ENCODE measurements around the gene VAMP1.
"Not testable (repeated sequence)": the region's sequence is repeated elsewhere in the genome, so short reads cannot be mapped to it uniquely, and the experiment has no call there.

Gene VAMP1

DNA sequence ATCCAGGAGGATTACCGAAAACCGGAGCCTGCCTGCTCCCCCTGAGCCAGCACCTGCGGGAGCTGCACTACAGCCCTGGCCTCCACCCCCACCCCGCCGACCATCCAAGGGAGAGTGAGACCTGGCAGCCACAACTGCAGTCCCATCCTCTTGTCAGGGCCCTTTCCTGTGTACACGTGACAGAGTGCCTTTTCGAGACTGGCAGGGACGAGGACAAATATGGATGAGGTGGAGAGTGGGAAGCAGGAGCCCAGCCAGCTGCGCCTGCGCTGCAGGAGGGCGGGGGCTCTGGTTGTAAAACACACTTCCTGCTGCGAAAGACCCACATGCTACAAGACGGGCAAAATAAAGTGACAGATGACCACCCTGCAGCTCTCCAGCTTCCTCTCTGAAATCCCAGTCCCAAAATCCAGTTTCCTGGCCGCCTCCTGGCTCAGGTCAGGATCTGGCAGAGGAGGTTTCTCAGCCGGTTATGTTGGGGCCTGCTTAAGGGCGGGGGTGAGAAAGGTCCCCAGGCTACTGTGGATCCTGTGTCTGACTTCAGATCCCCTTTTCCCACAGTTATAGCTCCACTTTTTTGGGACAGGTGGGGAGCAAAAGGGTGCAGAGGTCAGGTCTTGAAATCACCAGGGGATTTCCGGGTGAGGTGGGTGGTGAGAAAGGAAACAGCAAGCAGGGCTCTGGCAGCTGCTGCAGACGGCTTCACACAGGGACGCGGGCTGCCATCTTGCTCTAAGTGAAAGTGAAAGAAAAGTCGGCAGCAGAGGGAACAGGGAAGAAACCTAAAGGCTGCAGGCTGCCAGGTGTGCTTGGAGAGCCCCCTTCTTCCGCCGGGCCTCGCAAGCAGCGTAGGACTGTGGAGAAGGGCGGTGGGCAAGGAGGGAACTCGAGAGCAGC, 18.9 kb downstream of the VAMP1 start, which contains the start of gene TAPBPL:
TAPBPL (plus strand) TSS at position 695 of the 897 bp plus-strand sequence. CDS start 207 bp downstream, outside the sequence.
- peak; percentile 67 for DNase-seq (ENCODE audit: low read depth)

GRCh38 chr12:6450869-6451347, 19.6 kb downstream of the VAMP1 start:
- DNase-seq (ENCODE audit: low read depth), result no peak

DNA sequence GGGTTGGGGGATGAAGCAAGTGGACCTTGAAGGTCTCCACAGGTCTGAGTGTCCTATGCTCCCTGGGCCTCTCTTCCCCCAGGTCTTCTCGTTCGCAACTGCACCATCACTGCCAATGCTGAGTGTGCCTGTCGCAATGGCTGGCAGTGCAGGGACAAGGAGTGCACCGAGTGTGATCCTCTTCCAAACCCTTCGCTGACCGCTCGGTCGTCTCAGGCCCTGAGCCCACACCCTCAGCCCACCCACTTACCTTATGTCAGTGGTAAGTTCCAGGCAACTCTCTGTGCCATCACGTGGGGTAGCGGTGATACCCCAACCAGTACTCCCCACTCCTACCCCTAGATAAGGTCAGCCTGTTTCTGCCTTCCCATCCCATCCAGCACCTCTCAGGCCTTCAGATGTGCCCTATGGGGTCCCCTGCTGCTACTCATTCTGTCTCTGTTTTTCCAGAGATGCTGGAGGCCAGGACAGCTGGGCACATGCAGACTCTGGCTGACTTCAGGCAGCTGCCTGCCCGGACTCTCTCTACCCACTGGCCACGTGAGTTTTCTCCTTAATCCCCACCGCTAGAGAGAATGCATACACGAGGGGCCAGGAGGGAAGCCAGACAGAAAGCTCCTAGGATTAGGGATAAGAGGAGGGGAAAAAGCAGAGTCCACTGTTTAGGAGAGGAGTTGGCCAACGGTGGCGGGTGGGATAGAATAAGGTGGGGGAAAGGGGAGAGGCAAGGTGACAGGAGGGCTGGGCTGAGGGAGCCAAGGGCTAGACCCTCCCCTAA, 20.2 kb downstream of the VAMP1 start:
- no peak for DNase-seq (ENCODE audit: low read depth)

DNA sequence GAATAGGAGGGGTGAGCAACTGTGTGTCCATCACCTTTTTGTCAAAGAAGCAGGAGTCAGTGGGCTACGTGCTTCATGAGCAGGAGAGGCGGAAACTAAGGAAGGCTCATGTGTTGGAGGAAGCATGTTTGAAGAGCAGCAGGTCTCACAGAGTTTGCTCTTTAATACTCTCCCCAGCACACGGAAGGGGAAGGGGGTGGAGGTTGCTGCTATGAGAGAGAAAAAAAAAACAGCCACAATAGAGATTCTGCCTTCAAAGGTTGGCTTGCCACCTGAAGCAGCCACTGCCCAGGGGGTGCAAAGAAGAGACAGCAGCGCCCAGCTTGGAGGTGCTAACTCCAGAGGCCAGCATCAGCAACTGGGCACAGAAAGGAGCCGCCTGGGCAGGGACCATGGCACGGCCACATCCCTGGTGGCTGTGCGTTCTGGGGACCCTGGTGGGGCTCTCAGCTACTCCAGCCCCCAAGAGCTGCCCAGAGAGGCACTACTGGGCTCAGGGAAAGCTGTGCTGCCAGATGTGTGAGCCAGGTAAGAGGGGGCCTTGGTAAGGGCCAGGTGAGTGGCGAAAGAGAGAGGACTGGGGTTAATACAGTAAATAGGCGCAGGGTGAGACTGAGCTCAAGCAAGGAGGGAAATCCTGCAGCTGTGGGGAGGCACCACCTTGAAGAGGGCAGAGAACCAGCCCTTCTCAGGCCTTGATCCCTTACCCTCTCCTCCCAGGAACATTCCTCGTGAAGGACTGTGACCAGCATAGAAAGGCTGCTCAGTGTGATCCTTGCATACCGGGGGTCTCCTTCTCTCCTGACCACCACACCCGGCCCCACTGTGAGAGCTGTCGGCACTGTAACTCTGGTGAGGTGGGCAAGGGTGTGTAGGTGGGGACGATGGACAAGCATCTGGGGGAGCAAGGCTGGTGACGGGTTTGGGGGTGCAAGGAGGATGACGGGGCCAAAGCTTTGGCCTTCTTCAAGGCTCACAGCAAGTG, 25.5 kb downstream of the VAMP1 start, which contains the start of gene CD27:
CD27 (plus strand) TSS at position 252 of the 985 bp plus-strand sequence; CDS start at position 393, 141 bp downstream.
- no peak for DNase-seq (ENCODE audit: low read depth)

GRCh38 chr12:6444031-6444430, 26.4 kb downstream of the VAMP1 start:
- no peak for DNase-seq (ENCODE audit: low read depth)

DNA sequence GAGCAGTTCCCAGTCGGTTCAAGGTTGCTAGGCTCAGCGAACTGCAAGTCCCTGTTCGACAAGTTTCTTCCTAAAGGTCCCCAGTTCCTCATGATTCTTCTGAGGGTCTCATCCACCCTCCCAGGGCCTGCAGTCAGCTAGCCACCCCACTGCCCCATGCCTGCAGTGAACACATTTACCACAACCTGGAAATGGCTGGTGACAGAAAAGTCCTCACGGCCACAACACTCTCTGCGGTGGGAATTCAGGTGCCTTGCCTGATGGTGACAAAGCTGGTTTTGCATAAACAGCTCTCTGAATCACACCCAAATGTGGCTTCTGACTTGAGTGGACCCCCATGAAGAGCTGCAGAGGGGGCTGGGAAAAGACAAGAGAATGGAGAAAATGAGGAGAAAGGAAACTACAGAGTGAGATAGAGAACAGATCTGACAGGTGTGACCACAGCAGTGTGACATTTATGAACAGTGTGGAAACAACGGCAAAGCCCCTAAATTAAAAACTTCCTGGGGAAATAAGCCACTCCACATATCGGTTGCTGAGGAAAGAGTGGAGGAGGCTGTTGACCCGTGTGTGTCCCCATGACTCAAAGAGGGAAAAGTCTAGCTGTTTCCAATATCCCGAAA, 27.0 kb downstream of the VAMP1 start:
- no peak for DNase-seq (ENCODE audit: low read depth)

- DNase-seq (ENCODE audit: low read depth), result no peak
Observed at GRCh38 chr12:6442836-6443235, 27.6 kb downstream of the VAMP1 start.

DNA sequence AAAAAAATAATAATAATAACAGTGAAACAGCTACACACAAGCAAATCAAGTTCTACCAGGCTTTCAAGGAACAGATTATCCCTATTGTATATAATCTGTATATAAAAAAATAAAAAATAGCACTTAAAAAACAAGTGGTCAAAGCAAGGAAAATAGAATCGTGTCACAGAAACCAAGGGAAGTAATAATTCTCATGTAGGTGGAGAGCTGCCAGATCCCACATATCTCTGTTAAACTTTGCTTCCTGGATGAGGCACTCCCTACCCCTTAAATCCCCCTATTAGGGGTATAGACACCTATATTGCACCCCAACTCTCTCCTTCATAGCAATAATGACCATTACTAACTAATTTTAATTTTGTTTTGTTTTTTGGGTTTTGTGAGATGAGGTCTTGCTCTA, 30.1 kb downstream of the VAMP1 start:
- DNase-seq (ENCODE audit: low read depth), result no peak

GRCh38 chr12:6438345-6438744, 32.1 kb downstream of the VAMP1 start:
- DNase-seq (ENCODE audit: low read depth), result no peak

DNA sequence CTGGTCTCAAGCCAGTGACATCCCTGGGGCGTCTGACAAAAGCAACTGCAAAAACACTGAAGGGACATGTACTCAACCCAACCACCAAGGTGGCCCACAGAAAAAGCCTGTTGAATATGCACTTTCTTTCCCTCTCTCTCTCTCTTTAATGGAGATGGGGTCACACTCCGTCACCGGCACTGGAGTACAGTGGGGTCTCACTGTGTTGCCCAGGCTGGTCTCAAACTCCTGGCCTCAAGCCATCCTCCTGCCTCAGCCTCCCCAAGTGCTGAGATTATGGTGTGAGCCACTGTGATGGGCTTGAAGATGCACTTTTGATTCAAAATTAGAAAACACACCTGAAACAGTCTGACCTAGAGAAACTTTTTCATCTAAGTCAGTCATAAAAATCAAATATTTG, 32.9 kb downstream of the VAMP1 start:
- no peak for DNase-seq (ENCODE audit: low read depth)

GRCh38 chr12:6435961-6436715, 34.3 kb downstream of the VAMP1 start:
- no peak for DNase-seq (ENCODE audit: low read depth)

DNA sequence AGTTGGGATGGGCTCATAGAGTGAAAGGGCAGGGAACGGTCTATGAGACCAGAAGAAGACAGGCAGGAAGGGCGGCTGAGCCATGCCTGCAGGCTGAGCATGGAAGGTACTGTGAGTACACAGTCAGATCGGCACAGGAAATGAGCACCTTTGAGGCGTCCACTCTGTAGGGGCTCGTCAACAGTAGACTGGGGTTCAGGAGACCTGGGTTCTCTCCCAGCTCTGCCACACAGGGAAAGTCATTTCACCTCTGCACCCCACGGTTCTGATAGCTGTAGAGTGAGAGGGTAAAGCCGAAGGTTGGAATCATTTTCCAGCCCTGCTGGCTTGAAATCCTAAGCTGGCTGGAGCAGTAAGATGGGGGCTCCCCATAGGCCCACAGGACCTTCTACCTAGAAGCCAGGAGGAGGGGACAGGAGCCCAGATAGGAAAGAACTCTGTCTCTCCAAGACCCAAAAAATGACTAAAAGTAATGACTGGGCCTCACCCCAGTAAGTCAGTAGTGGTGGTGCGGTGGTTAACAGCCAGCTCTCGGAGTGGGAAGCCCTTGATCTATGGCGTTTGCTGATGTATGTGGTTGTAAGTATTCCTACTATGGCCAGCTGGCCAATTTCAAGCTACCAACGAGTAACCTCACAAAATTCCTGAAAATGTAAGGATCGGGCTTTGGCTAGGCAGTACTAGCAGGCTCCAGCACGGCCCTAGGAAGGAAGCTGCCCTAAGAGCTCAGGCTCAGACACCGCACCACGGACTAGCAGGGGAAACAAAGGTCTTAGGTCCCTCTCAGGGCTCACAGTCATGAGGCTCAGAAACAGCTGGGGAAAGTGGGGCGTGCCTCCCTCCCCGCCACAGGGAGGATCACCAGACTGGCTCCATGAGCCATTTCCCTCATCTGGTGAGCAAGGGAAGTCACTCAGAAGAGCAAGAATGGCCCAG, 36.0 kb downstream of the VAMP1 start:
- DNase-seq (ENCODE audit: low read depth), result no peak

DNA sequence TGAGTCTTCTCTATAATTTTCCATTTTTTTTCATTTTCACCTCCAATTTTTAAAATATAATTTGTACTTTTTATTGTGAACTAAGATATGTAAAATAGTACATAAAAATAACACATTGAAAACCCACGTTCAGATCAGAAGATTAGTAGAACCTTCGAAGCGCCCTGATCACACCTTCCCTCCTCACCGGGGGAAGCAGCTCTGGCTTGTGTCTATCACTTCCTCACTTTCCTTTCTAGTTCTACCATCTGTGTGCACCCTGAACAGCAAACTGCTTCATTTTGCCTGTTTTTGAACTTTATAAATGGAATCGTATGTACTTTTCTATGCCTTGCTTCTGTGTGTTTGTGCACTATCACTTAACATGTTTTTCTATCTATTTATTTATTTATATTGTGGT, 37.5 kb downstream of the VAMP1 start:
- DNase-seq (ENCODE audit: low read depth), result no peak

DNA sequence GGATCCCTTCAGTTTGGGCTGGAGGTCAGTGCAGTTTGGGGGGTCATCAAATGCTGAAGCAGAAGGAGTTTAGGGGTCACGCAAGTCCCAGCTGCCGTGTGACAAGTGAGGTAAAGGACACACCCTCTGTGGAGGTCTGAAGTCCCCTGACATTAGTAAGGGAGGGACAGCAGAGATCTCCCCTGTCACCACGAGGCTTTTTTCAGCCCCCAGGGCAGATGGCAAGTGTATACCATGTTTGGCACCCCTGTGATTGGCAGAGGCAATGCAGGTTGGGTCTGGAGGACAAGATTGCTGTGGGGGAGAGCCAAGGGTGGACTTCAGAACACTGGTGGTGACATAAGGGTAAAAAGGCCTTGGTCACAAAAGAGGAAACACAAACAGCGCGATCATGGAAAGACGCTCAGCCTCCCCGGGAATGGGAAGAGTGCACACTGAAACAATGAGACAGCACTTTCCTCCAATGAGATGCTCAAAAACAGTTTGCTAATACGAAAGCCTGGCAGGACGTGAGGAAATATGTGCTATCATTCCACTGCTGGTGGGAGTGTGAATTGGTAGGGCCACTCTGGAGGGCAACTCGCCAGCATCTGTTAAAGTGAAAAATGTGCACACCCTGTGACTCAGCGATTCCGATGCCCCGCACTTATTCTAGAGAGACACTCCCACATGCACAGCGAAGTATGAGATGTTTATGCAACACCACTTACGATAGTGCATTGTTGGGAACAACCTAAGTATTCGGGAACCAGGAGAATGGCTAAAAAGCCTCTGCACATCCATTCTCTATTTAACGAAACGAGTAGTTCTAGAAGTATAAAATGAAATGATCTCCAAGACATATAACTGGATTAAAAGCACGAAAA, 40.1 kb downstream of the VAMP1 start:
- no peak for DNase-seq (ENCODE audit: low read depth)

DNA sequence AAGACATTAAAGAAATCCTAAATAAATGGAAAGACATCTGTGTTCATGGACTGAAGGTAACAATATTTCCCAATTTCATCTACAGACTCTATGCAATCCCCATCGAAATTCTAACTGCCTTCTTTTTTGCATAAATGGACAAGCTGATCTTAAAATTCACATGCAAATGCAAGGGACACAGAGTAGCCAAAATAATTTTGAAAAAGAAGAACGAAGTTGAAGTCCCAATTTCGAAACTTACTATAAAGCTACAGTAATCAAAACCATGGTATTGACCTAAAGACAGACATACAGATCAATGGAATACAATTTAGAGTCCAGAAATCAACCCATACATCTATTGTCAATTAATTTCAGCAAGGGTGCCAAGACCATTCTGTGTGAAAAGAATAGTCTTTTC, 42.2 kb downstream of the VAMP1 start:
- no peak for DNase-seq (ENCODE audit: low read depth)

DNA sequence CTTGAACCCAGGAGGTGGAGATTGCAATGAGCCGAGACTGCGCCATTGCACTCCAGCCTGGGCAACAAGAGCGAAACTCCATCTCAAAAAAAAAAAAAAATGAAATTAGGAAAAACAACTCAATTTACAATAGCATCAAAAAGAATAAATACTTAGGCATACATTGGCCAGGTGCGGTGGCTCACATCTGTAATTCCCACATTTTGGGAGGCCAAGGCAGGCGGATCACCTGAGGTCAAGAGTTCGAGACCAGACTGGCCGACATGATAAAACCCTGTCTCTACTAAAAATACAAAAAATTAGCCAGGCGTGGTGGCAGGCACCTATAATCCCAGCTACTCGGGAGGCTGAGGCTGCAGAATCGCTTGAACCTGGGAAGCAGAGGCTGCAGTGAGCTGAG, 42.7 kb downstream of the VAMP1 start:
- DNase-seq (ENCODE audit: low read depth), result not testable (repeated sequence)

- DNase-seq (ENCODE audit: low read depth), result peak; percentile 87
Observed at GRCh38 chr12:6426882-6427671, 43.4 kb downstream of the VAMP1 start.

Measured in activated T-cell treated with anti-CD3 and anti-CD28 coated beads for 48 hours (primary cell).